Skeletal muscle cell (primary cell): Measurements from ENCODE around the gene SORBS1.

Source experiments
- DNase-seq: peaks from one replicate; pipeline ENCODE4 v3.0.0-alpha.2; 2010; ENCODE audit warnings: low read depth
- H3K4me3 ChIP-seq: 2 replicates; pipeline ENCODE4 v1.5.1; 2011; ENCODE audit warnings: low read depth, mild to moderate bottlenecking, control low read depth, low read length, moderate library complexity

Gene SORBS1

DNA sequence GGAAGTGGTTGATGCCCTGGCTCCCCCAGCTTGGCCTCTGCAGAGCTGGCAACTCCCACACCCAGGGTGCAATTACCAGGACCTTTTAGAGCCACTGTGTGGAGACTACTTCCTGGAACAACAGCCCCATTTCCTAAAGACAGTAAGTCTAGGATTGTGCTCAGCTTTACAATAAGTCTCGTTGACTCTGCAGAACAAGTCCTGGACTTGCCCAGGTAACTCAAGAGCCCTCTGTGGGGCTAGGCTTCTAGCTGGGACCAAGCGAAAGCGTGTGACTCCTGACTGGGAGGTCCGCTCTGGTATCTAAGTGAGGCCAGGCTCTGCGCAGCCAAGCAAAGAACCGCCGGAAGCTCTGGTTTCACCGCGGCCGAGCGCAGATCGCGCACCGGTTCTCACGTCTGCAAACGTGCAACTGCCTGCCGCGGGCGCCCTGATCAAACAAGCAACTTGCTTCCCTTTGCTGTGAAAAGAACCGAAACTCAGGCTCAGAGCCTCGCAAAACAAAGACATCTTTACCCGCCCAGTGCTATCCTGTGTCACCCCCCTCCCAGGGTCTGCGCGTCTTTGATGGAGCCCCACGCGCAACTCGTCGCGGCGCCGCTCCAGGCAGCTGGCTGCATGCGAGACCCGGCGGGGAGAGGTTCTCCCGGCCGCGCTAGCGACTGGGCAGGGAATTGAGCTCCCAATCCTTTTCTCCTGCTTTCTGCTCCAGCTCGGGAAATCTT, 266.0 kb downstream of the SORBS1 start:
- peak overlapping the region; percentile 37 for H3K4me3 ChIP-seq
- DNase-seq = no peak

DNA sequence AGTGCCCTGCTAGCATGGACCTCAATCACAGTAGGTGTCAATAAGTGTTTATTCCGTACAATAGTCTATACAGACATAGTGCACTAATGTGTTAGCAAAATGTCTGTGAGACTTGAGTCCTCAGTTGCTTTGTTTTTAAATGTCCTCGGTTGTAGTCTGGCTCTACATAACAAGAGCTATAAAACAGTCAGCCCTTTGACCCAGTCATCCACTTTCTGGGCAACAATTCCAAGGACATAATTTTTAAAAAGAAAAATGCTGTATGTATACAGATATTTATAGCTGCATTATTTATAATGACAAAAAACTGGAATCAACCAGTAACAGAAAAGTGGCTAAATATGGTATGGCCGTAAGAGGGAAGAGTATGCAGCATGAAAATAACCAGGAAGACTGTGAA, 267.5 kb downstream of the SORBS1 start:
- no peak for DNase-seq
- no peak overlapping the region for H3K4me3 ChIP-seq

DNA sequence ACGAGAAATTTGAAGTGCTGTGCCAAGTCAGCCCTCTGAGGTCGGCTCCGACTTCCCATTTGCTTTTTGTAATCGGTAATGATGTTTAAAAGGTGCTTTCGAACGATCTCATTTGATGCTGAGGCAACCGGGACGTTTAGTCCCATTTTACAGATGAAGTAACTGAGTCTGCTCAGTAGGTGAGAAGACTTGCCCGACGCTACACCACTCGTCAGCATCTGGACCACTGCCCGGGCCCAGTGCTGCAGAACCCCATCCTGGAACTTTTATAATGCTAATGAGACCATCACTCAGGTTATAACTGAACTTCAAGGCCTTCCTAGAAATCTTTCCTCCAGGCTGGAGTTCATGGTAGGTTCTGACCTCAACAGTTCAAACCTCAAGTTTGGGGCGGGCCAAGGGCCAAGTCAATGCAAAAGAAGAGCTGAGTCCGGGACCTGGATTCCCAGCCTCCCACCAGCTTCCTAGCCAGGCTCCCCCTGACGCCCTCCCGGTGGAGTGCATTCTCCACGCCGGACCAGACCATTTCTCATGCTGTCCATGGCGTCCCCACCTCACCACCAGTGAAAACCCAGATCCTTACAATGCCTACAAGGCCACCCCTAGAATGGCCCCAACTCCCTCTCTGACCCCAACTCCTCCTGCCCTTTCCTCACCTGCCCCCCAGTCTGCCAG, 269.7 kb downstream of the SORBS1 start:
- peak overlapping the region; percentile 75 for H3K4me3 ChIP-seq
- DNase-seq = no peak

DNA sequence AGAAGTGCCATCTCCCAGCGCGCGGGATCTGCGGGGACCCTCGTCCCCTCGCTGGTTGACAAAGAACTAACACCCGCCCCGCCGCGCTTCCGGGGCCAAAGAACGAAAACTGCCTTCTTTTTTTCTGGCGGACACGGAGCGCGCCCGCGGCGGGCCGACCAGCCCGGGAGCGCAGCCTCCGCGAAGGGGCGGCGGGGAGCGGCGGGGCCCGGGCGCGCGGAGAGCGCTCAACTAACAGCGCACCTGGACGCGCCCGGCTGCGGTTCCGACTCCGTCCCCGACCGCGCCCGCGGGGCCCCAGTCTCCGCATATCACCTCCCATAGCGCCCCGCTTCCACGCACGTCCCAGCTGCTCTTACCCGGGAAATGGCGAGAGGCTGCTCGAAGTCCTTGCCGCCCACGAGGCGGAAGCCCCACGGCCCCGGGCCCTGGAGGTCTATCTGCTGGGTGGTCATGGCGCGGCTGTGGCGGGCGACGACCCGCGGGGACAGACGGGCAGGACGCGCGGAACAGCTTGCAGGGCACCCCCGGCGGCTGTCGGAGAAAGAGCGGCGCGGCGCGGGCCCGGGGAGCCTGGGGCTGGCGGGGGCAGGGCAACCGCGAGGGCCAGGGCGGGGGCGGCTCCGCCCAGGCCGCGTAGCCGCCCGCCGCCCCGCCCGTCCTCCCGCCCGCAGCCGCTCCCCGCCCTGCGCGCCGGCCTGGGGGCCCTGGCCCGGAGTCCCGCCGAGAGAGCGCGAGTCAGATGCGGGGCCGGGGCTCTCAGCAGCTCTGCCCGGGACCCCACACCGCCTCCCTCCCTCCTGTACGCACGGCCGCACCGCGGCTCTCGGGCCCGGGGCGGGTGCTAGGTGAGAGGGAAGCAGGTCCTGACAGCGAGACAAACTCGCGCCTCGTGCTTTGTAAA, 270.5 kb downstream of the SORBS1 start, which contains the start of gene PDLIM1:
TSS of gene PDLIM1 (minus strand) at position 543 of the 904 bp plus-strand sequence. CDS start at position 455, 88 bp downstream.
- DNase-seq = no peak
- H3K4me3 ChIP-seq = peak within 1 kb of the TSS; percentile 75

DNA sequence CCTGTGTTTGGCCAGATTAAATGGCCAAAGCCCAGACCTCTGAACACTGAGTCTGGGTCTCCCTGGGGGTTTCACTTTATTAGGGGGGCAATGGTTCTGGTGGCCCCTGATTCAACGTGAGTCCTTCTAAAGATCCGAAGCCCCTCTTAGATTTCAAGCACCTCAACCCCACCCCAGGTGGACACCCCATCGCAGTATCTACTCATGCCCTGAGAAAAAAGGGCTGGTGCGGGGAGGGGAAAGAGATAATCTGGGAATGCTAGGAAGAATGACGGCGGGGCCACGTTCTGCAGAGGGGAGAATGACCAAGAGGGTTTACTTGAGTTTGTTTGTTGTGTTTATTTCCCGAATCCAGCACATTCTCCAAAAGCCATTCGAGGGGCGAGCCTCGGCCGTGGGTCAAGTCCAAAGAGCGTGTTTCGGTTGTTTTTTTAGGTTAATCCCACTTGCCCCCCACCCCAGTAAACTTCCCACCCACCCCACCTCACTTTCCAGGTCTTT, 271.2 kb downstream of the SORBS1 start:
- peak overlapping the region; percentile 75 for H3K4me3 ChIP-seq
- no peak for DNase-seq

DNA sequence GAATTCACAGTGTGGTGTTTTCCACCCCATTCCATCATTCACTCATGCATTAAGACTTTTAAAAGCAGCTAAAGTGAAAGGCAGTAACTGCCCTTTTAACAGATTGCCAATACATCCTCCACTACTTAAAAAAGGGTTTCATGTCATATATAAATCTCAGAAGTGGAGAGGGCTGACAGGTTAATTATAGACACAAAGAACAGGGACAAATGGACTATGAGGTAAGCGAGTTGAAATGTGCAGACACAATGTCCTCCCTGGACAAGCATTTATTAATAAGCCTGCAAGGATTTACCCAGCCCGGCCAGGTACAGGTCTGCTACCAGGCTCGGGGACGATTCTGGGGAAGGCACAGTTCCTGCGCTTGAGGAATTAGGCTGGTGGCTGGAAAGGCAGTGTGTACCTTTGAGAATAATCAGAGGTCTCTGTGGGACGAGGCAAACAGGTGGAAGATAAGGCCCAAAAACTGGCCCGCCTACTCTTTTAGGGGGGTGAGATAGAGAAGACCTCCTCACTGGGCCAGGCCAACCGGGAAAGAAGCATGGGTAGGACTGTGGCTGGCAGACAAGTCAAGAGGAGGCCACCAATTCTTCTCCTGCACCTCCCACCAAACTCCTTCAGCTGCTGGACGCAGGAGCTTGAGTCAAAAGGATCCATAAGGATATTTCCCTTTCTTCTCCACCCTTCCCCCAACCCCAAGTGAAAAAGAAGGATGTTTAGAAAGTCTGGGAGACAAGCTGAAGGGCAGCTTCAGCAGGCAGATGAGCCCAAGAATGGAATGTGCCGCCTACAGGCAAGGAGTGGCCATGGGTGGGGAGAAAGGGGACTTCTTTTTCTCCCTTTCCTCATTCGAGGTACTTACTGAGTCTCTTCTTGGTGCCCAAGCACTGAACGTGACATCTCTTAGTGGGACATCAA, 271.9 kb downstream of the SORBS1 start:
- DNase-seq = no peak
- H3K4me3 ChIP-seq = peak overlapping the region; percentile 75

DNA sequence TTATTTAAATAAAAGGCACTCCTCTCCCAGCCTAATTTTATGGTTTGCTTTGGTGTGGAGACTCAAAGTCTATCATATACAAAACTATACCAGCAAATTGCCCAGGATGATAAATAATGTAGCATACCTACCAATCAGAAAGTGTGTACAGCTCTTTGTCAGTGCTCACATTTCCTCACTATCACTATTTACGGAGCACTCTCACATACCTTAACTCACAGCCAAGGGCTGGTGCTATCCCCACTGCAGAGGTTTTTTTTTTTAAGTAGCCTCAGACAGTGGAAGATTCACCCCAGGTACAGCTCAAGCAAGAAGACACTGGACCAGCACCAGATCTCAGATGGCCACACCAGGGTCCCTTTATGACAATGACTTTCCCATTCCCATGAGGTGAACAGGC, 272.9 kb downstream of the SORBS1 start:
- no peak for DNase-seq
- no peak overlapping the region for H3K4me3 ChIP-seq

DNA sequence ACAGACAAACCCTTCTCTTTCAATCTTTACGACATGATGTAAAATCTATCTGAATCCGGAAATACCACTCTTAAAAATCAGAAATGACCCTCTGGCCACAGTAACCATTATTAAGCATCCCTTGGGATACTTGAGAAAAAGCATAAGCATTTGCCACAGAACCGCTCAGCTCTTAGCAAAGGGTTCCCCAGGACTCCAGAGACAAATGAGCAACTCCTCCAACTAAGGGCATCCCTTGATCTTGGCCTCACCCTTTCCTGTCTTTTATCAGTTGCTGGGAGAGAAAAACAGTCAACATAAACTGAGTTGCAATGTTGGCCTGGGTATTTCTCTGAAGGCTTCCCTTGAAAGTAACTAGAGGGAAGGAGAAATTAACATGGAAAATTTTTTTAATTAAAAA, 273.9 kb downstream of the SORBS1 start:
- no peak overlapping the region for H3K4me3 ChIP-seq
- DNase-seq = no peak

DNA sequence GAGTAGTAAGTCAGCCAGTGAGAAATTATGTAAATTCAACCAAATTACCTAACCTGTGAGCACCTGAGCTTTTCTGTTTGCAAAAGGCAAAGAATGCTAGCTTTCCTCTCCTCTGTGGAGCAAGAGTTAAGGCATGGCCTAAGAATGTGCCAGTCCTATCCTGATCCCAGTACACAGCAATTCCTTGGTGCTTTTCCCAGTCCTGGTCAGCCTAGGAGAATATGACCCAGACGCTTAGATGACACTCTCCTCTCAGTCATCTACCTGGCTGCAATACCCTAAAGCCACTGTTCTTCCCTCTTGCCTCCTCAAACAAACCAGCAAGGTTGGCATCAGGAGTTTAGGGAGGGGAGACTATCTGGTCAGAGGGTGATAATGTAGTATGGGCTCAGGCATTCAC, 274.5 kb downstream of the SORBS1 start:
- DNase-seq = no peak
- H3K4me3 ChIP-seq = no peak overlapping the region

DNA sequence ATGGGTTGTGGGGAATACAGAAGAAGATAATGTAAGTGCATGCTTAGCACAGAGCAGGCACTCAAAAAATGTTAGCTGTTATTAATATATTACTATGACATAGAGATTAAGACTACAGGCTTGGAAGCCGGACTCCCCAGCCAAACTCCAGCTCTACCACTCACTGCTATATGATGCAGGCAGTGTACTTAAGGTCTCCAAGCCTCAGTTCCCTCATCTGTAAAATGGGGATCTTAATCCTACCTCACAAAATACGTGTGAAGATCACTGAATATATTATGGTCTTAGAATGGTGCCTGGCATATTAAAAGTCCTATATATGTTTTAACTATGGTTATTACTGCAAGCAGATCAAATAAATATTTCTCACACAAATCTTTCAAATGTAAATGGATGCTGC, 275.6 kb downstream of the SORBS1 start:
- DNase-seq = no peak
- H3K4me3 ChIP-seq = no peak overlapping the region

DNA sequence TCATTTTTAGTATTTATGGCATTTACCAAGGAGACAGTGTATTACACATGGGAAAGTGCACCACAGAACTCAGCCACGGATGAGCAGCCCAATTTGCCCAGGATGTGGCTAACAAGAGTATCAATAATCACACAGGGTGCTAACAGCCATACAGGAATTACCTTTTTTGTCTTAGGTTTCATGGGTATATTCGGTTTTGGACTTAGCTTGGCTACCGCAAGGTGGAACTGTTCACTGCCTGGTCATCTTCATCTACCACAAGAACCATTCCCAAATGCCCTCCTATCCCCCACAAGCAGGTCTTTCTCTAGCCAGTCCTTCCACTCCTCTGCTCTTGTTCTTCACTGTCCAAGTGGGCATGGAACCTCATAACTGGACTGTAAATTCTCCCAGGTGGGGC, 276.4 kb downstream of the SORBS1 start:
- DNase-seq = no peak
- H3K4me3 ChIP-seq = no peak overlapping the region

DNA sequence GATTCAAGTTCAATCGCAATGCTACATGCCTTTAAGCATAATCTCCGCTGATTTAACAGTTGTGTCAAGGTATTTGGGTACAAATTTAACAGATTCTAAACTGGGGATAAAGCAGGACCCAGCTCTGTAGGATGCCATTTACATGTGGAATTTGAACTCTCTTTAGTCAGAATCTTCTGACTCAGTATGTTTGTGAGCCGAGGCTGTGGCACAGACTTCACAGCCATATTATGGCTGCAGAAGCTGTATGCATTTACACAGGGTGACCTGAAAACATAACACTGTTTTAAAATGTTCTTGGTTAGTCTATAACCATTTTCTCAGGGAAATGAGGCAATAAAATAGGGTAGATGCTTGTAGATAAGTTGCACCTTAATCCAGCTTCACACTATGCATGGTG, 279.1 kb downstream of the SORBS1 start:
- no peak for DNase-seq
- H3K4me3 ChIP-seq = no peak overlapping the region

DNA sequence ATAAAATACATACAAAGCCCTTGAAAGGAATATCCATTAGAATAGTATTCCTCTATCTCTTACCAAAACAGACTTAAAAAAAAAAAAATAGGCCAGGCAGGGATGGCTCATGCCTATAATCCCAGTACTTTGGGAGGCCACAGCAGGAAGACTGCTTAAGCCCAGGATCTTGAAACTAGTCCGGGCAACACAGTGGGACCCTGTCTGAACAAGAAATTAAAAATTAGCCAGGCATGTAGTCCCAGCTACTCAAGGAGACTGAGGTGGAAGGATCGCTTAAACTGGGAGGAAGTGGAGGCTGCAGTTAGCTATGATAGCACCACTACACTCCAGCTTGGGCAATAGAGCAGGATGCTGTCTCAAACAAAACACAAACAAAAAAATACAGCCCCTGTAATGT, 280.0 kb downstream of the SORBS1 start:
- DNase-seq = no peak

DNA sequence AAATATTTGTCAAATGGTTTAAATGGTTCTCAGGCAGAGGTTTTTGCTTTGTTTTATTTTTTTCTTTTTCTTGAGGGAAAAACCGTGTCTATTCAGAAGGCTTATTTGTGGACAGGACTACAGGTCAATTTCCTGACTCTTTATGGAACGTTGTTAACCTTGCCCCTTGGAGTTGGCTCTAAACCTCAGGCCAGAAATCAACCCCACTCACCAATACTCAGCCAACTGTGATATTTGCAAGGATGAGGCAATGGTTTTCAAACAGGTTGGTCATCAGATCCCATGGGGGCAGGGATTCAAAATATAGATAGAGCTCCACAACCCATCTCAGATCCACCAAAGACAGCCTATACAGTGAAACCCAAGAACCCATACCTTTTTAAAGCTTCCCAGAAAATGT, 280.5 kb downstream of the SORBS1 start:
- DNase-seq = no peak
- H3K4me3 ChIP-seq = no peak overlapping the region

More for the DNA sequence above, 280.0 kb downstream of the SORBS1 start:
- no peak overlapping the region for H3K4me3 ChIP-seq

DNA sequence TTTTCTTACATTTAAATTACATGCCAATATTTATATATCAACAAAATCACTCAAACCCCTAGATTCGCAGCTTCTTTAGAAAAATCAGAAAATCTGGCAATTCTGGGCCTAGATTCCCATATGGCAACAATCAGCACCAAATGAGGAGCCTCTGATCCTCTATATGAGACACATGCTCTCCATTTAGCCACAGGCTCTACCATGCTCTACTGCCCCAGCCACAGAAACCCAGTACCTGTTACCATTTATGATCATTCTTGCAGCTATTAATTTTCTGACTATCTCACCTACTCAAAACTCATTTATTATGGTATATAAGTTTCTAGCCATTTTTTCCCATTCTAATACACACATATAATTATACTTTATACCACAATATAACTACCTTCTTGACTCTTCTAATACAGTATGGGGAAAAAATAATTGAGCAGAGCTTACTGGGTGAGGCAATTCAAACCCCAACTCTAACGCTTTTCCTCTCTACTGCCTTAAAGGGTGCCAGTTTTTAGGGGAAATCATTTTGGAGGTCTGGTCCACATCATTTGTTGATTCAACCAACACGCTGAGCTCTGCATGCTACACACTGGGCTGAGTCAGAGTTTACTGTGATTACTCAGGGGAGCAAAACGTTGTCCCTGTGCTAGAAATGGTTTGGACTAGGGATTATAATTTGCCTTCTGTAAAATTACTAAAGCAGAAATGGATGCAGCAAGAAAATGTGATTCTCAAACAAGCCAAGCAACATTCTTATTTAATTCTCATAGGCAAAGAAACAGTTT, 281.9 kb downstream of the SORBS1 start:
- no peak overlapping the region for H3K4me3 ChIP-seq
- no peak for DNase-seq

DNA sequence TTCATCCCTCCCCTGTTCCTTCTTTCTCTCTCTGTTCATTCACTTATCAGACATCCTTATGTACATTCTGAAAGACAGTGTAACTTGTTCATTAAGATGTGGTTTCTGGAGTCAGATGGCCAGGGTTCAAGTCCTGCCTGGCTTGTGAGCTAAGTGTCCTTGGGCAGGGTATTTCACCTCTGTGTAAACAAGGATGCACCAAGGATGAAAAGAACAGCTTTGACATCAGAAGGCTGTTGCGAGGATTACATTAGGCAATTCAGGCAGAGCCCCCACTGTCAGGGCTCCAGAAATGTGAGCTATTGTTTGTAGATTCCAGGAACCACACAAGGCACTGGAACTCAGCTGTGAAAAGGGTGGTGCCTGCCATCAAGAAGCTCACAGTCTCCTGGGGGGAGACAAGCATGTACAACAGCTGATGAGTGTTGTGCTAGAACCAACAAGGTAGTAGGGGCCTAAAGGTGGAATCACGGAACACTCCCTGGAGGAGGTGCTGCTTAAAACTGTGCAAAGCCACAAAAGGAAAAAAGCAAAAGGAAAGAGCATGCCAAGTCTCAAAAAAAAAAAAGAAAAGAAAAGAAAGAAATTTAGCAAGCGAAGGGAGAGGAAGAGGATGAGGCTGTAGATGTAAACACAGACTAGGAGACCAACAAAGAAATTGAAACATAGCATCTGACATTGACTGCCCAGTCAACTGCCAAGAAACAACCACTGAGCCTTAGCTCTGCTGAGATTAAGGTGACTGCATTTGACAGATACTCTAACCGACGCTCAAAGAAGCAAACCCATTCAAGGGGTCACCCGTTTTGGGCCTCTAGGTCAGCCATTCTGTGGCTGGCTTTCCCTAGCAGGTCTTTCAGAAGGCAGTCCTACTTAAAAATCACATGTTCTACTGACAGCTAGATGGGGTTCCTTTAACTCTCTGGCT, 282.8 kb downstream of the SORBS1 start:
- no peak overlapping the region for H3K4me3 ChIP-seq
- DNase-seq = peak; percentile 66

DNA sequence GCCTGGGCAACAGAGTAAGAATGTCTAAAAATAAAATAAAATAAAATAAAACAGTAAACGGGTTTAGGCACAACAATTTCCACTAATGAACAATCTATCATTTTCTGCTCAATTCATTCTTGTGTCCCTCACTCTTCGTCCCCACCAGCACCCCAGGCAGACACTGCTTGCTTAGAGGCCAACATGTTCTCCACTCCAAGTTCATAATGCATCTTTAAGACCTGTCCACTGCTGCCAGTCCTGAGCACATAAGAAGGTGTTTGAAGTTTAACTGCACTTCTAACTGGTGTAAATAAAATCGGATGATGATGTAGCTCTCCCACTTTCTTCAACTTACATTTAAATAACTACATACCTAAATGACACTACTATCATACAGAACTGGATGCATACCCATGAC, 283.6 kb downstream of the SORBS1 start:
- H3K4me3 ChIP-seq = no peak overlapping the region
- no peak for DNase-seq
